ENCODE measurements around the gene DOP1B. TPM values are rescaled to one million over a fixed set of nuclear protein-coding genes. Genes with fewer than 3 reads are reported as not detected.

Gene DOP1B
- total RNA-seq, 1 experiment from 2014 or later = 8.7 TPM

GRCh38 chr21:36126208-36126565 lies 30.4 kb upstream of the DOP1B start:
- no peak overlapping the region for H4K5ac ChIP-seq (ENCODE audit: insufficient read length, low read depth, low read length)
- no peak overlapping the region for H3K27ac ChIP-seq (ENCODE audit: insufficient read length, low read depth, low read length)
- no peaks in the 10 kb centered on the region for H3K79me1 ChIP-seq (ENCODE audit: insufficient read depth, low read depth, low read length, poor library complexity, severe bottlenecking)
- no peak overlapping the region for H2BK120ac ChIP-seq (ENCODE audit: low read depth, low read length, poor library complexity, severe bottlenecking)
- Mint-ChIP-seq H3K4me1 (peaks cover 16 to 19% of the 10 kb centered on the region in 2 experiments), H3K27me3 (ENCODE audit: low read depth) (peaks cover 7% of the 10 kb centered on the region), H3K9me3 (no peaks in the 10 kb centered on the region; a peak in 1 of 5 replicates), H3K36me3 (ENCODE audit: insufficient read depth in 1 of 3, low read depth in 3 of 3) (no peaks in the 10 kb centered on the region; a peak in 1 of 7 replicates), H3K4me3 (no peak overlapping the region), H3K27ac (peak overlapping the region in 2 of 3 experiments; percentile 53 to 82; a peak in 2 of 7 replicates)
- H3K14ac ChIP-seq (ENCODE audit: insufficient read depth, low read length) = no peak overlapping the region
- TF ChIP-seq CTCF (conservative IDR thresholded peaks at IDR 0.05) = no peak
- H3K18ac ChIP-seq (ENCODE audit: insufficient read length, low read depth, low read length) = no peak overlapping the region
- no peaks in the 10 kb centered on the region for H4K20me1 ChIP-seq (ENCODE audit: control insufficient read depth, insufficient read depth, insufficient read length)
- no peaks in the 10 kb centered on the region for H3K79me2 ChIP-seq (ENCODE audit: insufficient read depth, low read length)
- no peak overlapping the region for H3K4ac ChIP-seq (ENCODE audit: low read depth, low read length)
- no peak overlapping the region for H3K4me2 ChIP-seq (ENCODE audit: insufficient read depth, insufficient read length, low read length)
- no peak overlapping the region for H2BK12ac ChIP-seq (ENCODE audit: insufficient read length, low read depth, low read length)
- no peak overlapping the region for H2BK20ac ChIP-seq (ENCODE audit: low read depth, low read length, poor library complexity, severe bottlenecking)
- H2AK5ac ChIP-seq (ENCODE audit: insufficient read length, low read length) = no peak overlapping the region
- peak; percentile 15 for DNase-seq
- H3K23me2 ChIP-seq (ENCODE audit: insufficient read length, low read depth, low read length, poor library complexity, severe bottlenecking) = no peaks in the 10 kb centered on the region
- no peak overlapping the region for H2AFZ ChIP-seq (ENCODE audit: low read length)
- H3K27me3 ChIP-seq (ENCODE audit: insufficient read depth, low read length) = no peaks in the 10 kb centered on the region
- peaks cover 4% of the 10 kb centered on the region; the same call in 1 of the 2 replicates for H3K4me1 ChIP-seq (ENCODE audit: insufficient read depth, low read length)
- H4K91ac ChIP-seq (ENCODE audit: insufficient read length, low read depth, low read length) = no peak overlapping the region
- no peaks in the 10 kb centered on the region for H3K9me3 ChIP-seq (ENCODE audit: control insufficient read depth, low read depth, low read length)
- no peak overlapping the region for H3K9ac ChIP-seq (ENCODE audit: extremely low read depth, insufficient read length, low read length)
- no peak overlapping the region for H3T11ph ChIP-seq (ENCODE audit: low read length)
- no peak overlapping the region for H2BK15ac ChIP-seq (ENCODE audit: low read depth, low read length)
- H3K56ac ChIP-seq (ENCODE audit: insufficient read length, low read depth, low read length) = no peak overlapping the region
- H4K8ac ChIP-seq (replicated peaks; ENCODE audit: insufficient read length, low read depth, low read length) = no peak overlapping the region
- no peak overlapping the region for H3K23ac ChIP-seq (ENCODE audit: insufficient read length, low read depth, low read length)
- H2BK5ac ChIP-seq (ENCODE audit: insufficient read length, low read length) = no peak overlapping the region
